CD4-positive, alpha-beta T cell treated with Interleukin-6 for 4 hours (primary cell): ENCODE data around the gene CDKN3.
A peak's percentile ranks its signal among the peaks of the same experiment; 100 is the strongest.
"Not testable (repeated sequence)": the region's sequence is repeated elsewhere in the genome, so short reads cannot be mapped to it uniquely, and the experiment has no call there.

Source experiments
- DNase-seq: peaks from one replicate; pipeline ENCODE4 v3.0.0-alpha.2; 2020; ENCODE audit warnings: mixed read lengths

The CDKN3 gene

GRCh38 chr14:54424479-54424901 is 27.7 kb downstream of the CDKN3 start:
- no peak for DNase-seq

DNA sequence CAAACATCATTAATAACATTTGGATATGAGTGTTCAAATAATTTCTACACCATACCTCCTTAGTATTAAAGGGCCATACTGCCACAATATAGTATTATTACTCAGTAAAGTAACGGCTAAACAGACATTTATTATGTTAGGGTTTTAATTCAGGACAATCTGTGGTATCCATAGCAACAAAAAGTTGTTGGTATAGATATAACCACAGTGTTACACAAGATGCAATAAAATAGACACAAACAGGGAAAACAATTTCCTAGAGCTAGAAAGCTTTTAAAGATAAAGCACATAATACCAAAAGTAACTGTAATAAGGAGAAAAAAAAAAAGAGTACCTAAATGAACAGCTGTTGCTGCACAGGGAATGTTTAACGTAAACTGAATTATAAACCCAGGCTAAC is 28.3 kb downstream of the CDKN3 start:
- no peak for DNase-seq

DNA sequence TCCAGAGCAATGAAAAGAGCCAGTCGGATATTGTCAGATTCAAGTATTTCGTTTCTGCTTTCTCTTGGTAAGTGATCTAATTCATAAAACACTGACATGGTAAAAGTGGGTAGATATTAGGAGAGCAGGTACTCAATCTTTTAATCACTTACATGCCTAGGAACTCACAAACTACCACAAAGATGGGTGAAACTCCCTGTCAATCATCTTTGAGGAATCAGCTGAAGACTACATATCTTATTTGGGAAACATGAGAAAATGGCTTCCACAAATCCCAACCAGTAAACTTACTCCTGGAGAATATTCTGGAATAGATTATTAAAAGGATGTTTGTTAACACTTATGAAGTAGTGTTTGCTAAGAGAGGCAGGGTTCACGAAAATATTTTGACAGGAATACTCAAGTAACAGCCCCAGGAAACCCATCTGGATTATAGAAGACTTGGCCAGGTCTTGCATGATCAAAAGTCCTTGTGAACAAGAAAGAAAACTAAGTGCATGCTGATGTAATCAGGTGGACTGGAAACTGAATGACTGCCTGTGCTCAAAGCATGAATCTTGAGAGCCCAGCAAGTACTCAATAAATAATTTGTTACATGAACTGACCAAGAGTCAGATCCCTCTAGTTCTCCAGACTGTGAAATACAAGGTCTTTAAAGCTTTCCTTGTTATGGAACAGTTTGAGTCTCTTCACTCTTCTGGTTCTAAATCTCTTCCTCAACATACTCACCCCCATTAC is 28.9 kb downstream of the CDKN3 start:
- DNase-seq, result no peak

GRCh38 chr14:54427871-54428270 is 31.1 kb downstream of the CDKN3 start:
- DNase-seq, result no peak

DNA sequence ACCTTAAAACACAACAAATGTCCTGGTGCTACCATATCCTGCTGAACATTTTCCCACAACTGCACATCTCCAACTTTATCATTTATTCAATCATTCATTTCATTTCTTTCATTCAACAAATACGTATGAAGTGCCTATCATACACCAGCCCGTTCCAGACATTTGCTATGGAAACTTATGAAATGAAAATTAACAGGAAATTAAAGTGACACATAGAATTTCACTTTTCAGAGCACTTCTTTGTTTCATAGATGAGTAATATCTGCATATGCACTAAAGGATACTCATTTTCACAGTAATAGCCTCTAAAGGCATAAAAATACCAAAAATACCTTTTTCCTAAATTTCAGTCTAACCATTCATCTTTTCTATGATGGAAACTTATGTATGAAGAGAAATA is 31.7 kb downstream of the CDKN3 start:
- no peak for DNase-seq

DNA sequence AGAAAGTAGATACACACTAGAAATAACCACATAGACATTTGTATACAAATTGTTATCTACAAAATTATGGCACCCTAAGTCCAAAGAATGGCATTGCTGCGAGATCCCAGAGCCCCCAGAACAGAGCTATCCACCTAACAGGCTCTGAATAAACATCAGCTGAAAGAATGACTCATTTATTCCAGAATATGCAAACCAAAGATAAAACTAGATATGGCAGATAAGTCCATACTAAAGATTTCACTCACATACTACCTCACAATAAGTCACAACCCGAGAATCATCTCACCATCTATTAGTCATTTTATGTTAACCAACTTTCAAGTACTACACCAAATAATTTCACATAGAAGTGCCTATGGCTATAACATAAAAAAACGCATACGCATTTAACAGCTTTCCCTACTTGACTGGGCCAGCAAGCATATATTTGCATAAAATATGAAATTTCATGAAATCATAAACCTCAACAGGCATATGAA is 38.7 kb downstream of the CDKN3 start:
- DNase-seq, result no peak

- DNase-seq, result not testable (repeated sequence)
These were observed 41.1 kb downstream of the CDKN3 start for GRCh38 chr14:54437954-54438353.

DNA sequence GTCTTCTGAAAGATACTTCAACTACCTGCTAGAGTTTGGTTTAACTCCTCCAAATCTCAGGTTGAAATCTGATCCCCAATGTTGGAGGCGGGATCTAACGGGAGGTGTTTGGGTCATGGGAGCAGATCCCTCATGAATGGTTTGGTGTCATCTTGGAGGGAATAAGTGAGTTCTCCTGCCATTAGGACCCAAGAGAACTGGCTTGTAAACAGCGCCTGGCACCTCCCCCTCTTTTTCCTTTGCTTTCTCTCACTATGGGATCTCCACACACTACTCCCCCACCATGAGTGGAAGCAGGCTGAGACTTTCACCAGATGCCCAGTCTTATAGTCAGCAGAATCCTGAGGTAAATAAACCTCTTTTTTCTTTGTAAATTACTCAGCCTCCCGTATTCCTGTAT is 41.9 kb downstream of the CDKN3 start:
- no peak for DNase-seq

GRCh38 chr14:54440037-54440436 is 43.2 kb downstream of the CDKN3 start:
- no peak for DNase-seq

DNA sequence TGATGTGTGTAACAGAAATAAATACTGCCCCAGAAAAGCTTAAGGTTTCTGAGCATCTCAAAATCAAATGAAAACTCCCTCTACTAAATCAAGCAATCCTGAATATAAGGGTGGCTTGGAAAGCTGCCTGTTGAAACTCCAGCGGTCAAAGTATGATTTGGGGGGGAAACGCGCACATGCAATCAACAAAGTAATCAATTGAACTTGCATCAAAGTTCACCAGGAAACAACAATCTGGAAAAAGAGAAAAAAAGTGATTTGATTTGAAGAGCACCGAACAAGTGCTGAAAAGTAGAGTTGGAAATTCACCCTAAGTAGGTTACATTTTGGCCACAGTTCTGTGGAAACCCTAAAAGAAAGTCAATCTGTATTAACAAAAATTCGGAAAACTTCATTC is 43.7 kb downstream of the CDKN3 start:
- no peak for DNase-seq

- peak; percentile 92 for DNase-seq
These were observed 44.4 kb downstream of the CDKN3 start, which contains the start of gene CNIH1 for GRCh38 chr14:54440873-54441868. Gene CNIH1 (minus strand): TSS chr14:54441374. CDS start chr14:54441327, 47 bp downstream.

DNA sequence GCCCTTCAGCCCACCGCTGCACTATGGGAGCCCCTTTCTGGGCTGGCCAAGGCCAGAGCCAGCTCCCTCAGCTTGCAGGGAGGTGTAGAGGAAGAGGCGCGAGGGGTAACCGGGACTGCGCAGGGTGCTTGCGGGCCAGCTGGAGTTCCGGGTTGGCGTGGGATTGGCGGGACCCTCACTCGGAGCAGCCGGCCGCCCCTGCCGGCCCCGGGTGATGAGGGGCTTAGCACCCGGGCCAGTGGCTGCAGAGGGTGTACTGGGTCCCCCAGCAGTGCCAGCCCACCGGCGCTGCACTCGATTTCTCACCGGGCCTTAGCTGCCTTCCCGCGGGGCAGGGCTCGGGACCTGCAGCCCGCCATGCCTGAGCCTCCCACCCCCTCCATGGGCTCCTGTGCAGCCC is 46.2 kb downstream of the CDKN3 start:
- DNase-seq, result not testable (repeated sequence)

GRCh38 chr14:54443981-54444380 is 47.2 kb downstream of the CDKN3 start:
- no peak for DNase-seq

GRCh38 chr14:54444681-54445080 is 47.9 kb downstream of the CDKN3 start:
- no peak for DNase-seq

GRCh38 chr14:54446161-54446693 is 49.4 kb downstream of the CDKN3 start:
- DNase-seq, result no peak

- DNase-seq, result no peak
These were observed 50.5 kb downstream of the CDKN3 start for GRCh38 chr14:54447231-54447692.

DNA sequence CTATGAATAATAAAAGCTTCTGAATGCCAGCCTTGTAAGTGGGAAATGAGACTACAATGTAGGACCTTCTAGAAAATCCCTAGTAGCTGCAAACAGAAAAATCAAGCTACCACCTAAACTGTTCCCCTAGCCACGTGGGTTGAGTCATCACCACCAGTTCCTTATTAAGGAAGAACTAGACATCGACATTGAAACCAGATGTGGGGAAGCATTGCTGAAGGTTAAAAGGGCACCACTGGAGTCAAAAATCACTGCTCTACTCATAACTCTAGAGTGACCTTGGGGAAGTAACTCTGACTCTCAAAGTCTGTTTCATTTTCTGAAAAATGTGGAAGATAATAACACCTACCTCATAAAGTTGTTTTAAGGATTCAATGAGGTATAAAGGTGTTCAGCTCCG is 53.7 kb downstream of the CDKN3 start:
- DNase-seq, result no peak

DNA sequence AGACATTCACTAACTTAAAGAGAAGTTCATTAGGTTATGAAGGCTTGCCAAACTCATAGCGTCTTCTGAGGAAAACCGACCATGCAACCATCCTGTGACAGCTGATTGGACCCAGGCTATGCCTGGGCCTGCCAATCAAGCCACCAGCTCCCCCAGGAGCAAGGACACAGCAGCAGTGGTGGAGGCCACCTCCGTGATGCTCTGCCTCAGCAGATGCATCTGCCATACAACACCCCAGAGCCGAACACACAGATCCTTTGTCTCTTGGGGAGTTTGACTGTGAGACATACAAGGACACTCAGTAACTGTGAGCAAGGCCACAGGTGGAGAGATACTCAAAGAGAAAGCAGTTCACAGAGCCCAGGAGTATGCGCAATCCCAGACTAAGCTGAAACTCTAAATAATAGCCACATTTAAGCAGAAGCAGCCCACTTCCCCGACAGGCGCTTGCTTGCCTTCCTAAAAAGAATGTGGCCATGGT is 54.4 kb downstream of the CDKN3 start:
- DNase-seq, result no peak

DNA sequence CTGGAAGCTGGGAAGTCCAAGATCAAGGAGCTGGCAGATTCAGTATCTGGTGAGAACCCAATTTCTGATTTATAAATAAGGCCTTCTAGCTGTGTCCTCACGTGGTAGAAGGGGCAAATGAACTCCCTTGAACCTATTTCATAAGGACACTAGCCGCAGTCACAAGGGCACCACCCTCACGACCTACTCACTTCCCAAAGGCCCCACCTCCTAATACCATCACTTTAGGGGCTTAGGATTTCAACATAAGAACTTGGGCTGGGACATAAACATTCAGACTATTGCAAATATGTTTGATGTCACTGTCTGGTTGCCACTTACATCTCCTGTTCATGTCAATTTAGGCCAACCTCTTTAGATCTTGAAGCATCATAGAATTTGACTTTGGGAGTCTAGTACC is 55.2 kb downstream of the CDKN3 start:
- DNase-seq, result no peak

GRCh38 chr14:54453252-54453651 is 56.4 kb downstream of the CDKN3 start:
- no peak for DNase-seq

DNA sequence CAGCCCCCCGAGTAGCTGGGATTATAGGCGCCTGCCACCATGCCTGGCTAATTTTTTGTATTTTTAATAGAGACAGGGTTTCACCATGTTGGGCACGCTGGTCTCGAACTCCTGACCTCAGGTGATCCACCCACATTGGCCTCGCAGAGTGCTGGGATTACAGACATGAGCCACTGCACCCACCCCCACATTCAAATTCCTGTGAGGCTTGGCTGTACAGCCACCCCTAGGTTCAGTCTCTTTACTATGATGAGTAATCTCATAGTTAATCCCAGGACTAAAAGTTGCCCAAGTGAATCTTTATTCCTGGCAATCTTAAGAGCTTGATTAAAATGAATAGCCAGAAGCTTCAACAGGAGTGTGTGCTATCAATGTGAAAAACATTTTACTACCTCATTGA is 57.2 kb downstream of the CDKN3 start:
- not testable (repeated sequence) for DNase-seq

DNA sequence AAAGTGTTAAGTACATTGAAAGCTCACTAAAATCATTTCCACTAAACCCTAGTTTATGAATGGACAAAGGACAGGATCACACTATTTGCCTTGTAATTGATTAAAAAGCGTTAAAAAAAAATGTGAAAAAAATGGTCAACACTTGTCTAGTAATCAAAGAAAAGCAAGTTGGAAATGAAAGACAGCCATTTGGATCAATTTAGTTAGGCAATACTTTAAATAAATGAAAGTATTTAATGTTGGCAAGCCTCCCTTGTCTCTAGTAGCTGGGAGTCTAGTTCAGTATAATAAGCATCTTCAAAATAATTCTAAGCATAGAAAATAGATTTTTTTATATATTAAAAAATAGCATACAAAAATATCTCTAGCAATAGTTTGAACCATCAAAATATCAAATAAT is 58.6 kb downstream of the CDKN3 start:
- no peak for DNase-seq
